Measurements from ENCODE around the gene MAP3K5. TPM values are rescaled to one million over a fixed set of nuclear protein-coding genes. Genes with fewer than 3 reads are reported as not detected.

Gene MAP3K5
- total RNA-seq, 1 experiment from 2014 or later: 15.8 TPM

GRCh38 chr6:136553166-136553787 is 239.0 kb downstream of the MAP3K5 start:
- peaks cover 36% of the 10 kb centered on the region for H3K36me3 Mint-ChIP-seq (ENCODE audit: insufficient read depth, unreplicated experiment)
- H3K4me1 Mint-ChIP-seq (ENCODE audit: low read depth, unreplicated experiment): peaks cover 21% of the 10 kb centered on the region
- no peak for TF ChIP-seq CTCF (IDR thresholded peaks at IDR 0.05; ENCODE audit: unreplicated experiment)
- H3K27me3 Mint-ChIP-seq (ENCODE audit: unreplicated experiment): no peaks in the 10 kb centered on the region
- no peak for DNase-seq
- CTCF ChIA-PET: no interaction called here
- H3K4me3 Mint-ChIP-seq (ENCODE audit: low read depth, unreplicated experiment): no peak overlapping the region
- no TSS peak for BruUV-seq (replicated peaks)
- H3K27ac Mint-ChIP-seq (ENCODE audit: unreplicated experiment): no peak overlapping the region
- no peaks in the 10 kb centered on the region for H3K9me3 Mint-ChIP-seq (ENCODE audit: low read depth, unreplicated experiment)
- intact Hi-C loops (cut with micrococcal nuclease; ENCODE audit: unreplicated experiment): no loop called here

GRCh38 chr6:136552054-136552453 is 240.2 kb downstream of the MAP3K5 start:
- Mint-ChIP-seq H3K27ac (ENCODE audit: unreplicated experiment) (no peak overlapping the region), H3K9me3 (ENCODE audit: low read depth, unreplicated experiment) (no peaks in the 10 kb centered on the region), H3K27me3 (ENCODE audit: unreplicated experiment) (no peaks in the 10 kb centered on the region), H3K36me3 (ENCODE audit: insufficient read depth, unreplicated experiment) (peaks cover 36% of the 10 kb centered on the region), H3K4me1 (ENCODE audit: low read depth, unreplicated experiment) (peaks cover 27% of the 10 kb centered on the region), H3K4me3 (ENCODE audit: low read depth, unreplicated experiment) (no peak overlapping the region)
- intact Hi-C loops (cut with micrococcal nuclease; ENCODE audit: unreplicated experiment): no loop called here
- CTCF ChIA-PET: no interaction called here
- no peak for DNase-seq
- TF ChIP-seq CTCF (IDR thresholded peaks at IDR 0.05; ENCODE audit: unreplicated experiment): no peak
- no TSS peak for BruUV-seq (replicated peaks)

GRCh38 chr6:136551103-136551502 is 241.2 kb downstream of the MAP3K5 start:
- BruUV-seq (replicated peaks): TSS peak; percentile 82
- no peak for DNase-seq

GRCh38 chr6:136550330-136551071 is 241.8 kb downstream of the MAP3K5 start, which contains the start of gene MAP7:
TSS of gene MAP7 (minus strand) at chr6:136550422. CDS start at chr6:136550408, 14 bp downstream.
- Mint-ChIP-seq H3K27me3 (ENCODE audit: unreplicated experiment) (no peaks in the 10 kb centered on the region), H3K4me1 (ENCODE audit: low read depth, unreplicated experiment) (peaks cover 37% of the 10 kb centered on the region), H3K4me3 (ENCODE audit: low read depth, unreplicated experiment) (peak within 1 kb of the TSS; percentile 86), H3K9me3 (ENCODE audit: low read depth, unreplicated experiment) (no peaks in the 10 kb centered on the region), H3K36me3 (ENCODE audit: insufficient read depth, unreplicated experiment) (peaks cover 36% of the 10 kb centered on the region), H3K27ac (ENCODE audit: unreplicated experiment) (peak within 1 kb of the TSS; percentile 81)
- intact Hi-C loops (cut with micrococcal nuclease; ENCODE audit: unreplicated experiment): no loop called here
- TF ChIP-seq CTCF (IDR thresholded peaks at IDR 0.05; ENCODE audit: unreplicated experiment): peak; percentile 89
- peak; percentile 94 for DNase-seq
- CTCF ChIA-PET: interaction anchor here (0.6 to 1.3 kb wide), 5 partner anchors 16 to 261 kb away, joined by 3 to 7 read pairs (median 4); partner anchors contain the start of genes BCLAF1 and MAP3K5
- BruUV-seq (replicated peaks): no TSS peak

More at GRCh38 chr6:136551103-136551502, 241.2 kb downstream of the MAP3K5 start:
- Mint-ChIP-seq H3K4me1 (ENCODE audit: low read depth, unreplicated experiment) (peaks cover 36% of the 10 kb centered on the region), H3K27me3 (ENCODE audit: unreplicated experiment) (no peaks in the 10 kb centered on the region), H3K4me3 (ENCODE audit: low read depth, unreplicated experiment) (peak overlapping the region; percentile 86), H3K27ac (ENCODE audit: unreplicated experiment) (no peak overlapping the region), H3K36me3 (ENCODE audit: insufficient read depth, unreplicated experiment) (peaks cover 36% of the 10 kb centered on the region), H3K9me3 (ENCODE audit: low read depth, unreplicated experiment) (no peaks in the 10 kb centered on the region)
- CTCF ChIA-PET: interaction anchor here (0.6 to 1.3 kb wide), 2 partner anchors 15 to 321 kb away, joined by 4 read pairs; no protein-coding TSS in a partner anchor
- no peak for TF ChIP-seq CTCF (IDR thresholded peaks at IDR 0.05; ENCODE audit: unreplicated experiment)
- intact Hi-C loops (cut with micrococcal nuclease; ENCODE audit: unreplicated experiment): no loop called here
